Measurements from ENCODE around the gene IQSEC1.

- no peak for TF ChIP-seq CTCF (optimal IDR thresholded peaks at IDR 0.05 in 1 of 3, IDR thresholded peaks at IDR 0.05 in 1 of 3, conservative IDR thresholded peaks at IDR 0.05 in 1 of 3; ENCODE audit: extremely low read depth in 1 of 3, insufficient read depth in 2 of 3, low read length in 3 of 3)
- no peak for TF ChIP-seq EZH2 (IDR thresholded peaks at IDR 0.05; ENCODE audit: low read length)
Observed at GRCh38 chr3:12985148-12985547, 88.1 kb downstream of the IQSEC1 start.
